Keratinocyte (primary cell): ENCODE measurements around the gene RALGPS1. TPM values are rescaled to one million over a fixed set of nuclear protein-coding genes. Genes with fewer than 3 reads are reported as not detected.

Experiments used
- DNase-seq: peaks from one replicate; pipeline ENCODE4 v3.0.0-alpha.2; 2011; ENCODE audit warnings: low read depth, missing footprints, low spot score
- FAIRE-seq: peaks from 2 replicates; lab custom pipeline; 2011; peaks lifted over from hg19 to GRCh38; lab: Jason Lieb, UNC
- H2AFZ ChIP-seq: 2 replicates; pipeline ENCODE4 v1.6.0; 2012; ENCODE audit warnings: low read length, control low read depth, inconsistent platforms; ENCODE audit not compliant: control insufficient read depth
- H3K27ac ChIP-seq: 2 replicates; pipeline ENCODE4 v1.5.1; 2011; ENCODE audit warnings: low read length; ENCODE audit not compliant: control insufficient read depth, insufficient read depth
- H3K27me3 ChIP-seq: 3 replicates; pipeline ENCODE4 v1.6.0; 2011; ENCODE audit warnings: low read length; ENCODE audit not compliant: control insufficient read depth, insufficient read depth; ENCODE audit errors: extremely low read depth
- H3K36me3 ChIP-seq, 2 experiments: 2 replicates in 1 of 2; 3 replicates in 1 of 2; pipeline ENCODE4 v1.5.1; 2011; ENCODE audit warnings: low read length in 2 of 2, mild to moderate bottlenecking in 1 of 2; ENCODE audit not compliant: control insufficient read depth in 2 of 2, insufficient read depth in 2 of 2; ENCODE audit errors: extremely low read depth in 1 of 2
- H3K4me1 ChIP-seq: 3 replicates; pipeline ENCODE4 v1.5.1; 2011; ENCODE audit warnings: low read length; ENCODE audit not compliant: control insufficient read depth, insufficient read depth; ENCODE audit errors: extremely low read depth
- H3K4me2 ChIP-seq: 3 replicates; pipeline ENCODE4 v1.6.0; 2011; ENCODE audit warnings: low read depth, low read length; ENCODE audit not compliant: control insufficient read depth, insufficient read depth; ENCODE audit errors: extremely low read depth
- H3K4me3 ChIP-seq, 3 experiments: fragments of 200-600 bp in 1 of 3; sonication (generic) in 1 of 3; 2 replicates in 2 of 3; 3 replicates in 1 of 3; pipeline ENCODE4 v1.5.1; 2011 to 2016; ENCODE audit warnings: low read length in 3 of 3, mild to moderate bottlenecking in 3 of 3, control low read depth in 2 of 3, inconsistent platforms in 1 of 3, low read depth in 1 of 3, mixed read lengths in 1 of 3, mixed run types in 1 of 3, moderate library complexity in 1 of 3; ENCODE audit not compliant: control insufficient read depth in 2 of 3, insufficient read depth in 2 of 3; ENCODE audit errors: extremely low read depth in 1 of 3
- H3K79me2 ChIP-seq: 2 replicates; pipeline ENCODE4 v1.6.0; 2012; ENCODE audit warnings: low read length; ENCODE audit not compliant: control insufficient read depth, insufficient read depth
- H3K9ac ChIP-seq: 3 replicates; pipeline ENCODE4 v1.6.0; 2011; ENCODE audit warnings: low read length; ENCODE audit not compliant: control insufficient read depth, insufficient read depth; ENCODE audit errors: extremely low read depth
- H3K9me1 ChIP-seq: 3 replicates; pipeline ENCODE4 v1.6.0; 2011; ENCODE audit warnings: low read length; ENCODE audit not compliant: control insufficient read depth, insufficient read depth; ENCODE audit errors: extremely low read depth
- H3K9me3 ChIP-seq: 2 replicates; pipeline ENCODE4 v1.5.1; 2012; ENCODE audit warnings: low read depth, low read length; ENCODE audit not compliant: control insufficient read depth
- H4K20me1 ChIP-seq: 3 replicates; pipeline ENCODE4 v1.6.0; 2011; ENCODE audit warnings: low read length; ENCODE audit not compliant: control insufficient read depth, insufficient read depth; ENCODE audit errors: extremely low read depth
- EZH2 ChIP-seq: IDR thresholded peaks from one replicate; pipeline ENCODE4 v1.6.1; 2012; ENCODE audit warnings: inconsistent platforms, mild to moderate bottlenecking, low read length, moderate library complexity
- dilution Hi-C: fragments of 300-500 bp; cut with MboI; formaldehyde crosslinking; loops from one replicate; pipeline ENCODE4 v1.7.0; 2020; ENCODE audit warnings: low sequenced_read_pairs; ENCODE audit not compliant: extremely low pct_ligation_motif_present
- polyA plus RNA-seq, 5 experiments: library from polyadenylated mRNA; depleted of rRNA in 3 of 5; stranded (reverse) in 3 of 5; stranded (forward) in 1 of 5; unstranded in 1 of 5; fragments of >200 nt; gene quantifications; 1 replicate in 1 of 5; 2 replicates in 3 of 5; 3 replicates in 1 of 5; pipeline versions ENCODE4 v1.2.1 to v1.2.3, GENCODE V29; 2011 to 2012; ENCODE audit warnings: missing spikeins in 2 of 5, low read depth in 1 of 5, low replicate concordance in 1 of 5
- TF ChIP-seq, protein P1 (sequence below), 3 experiments: IDR thresholded peaks in 1 of 3; conservative IDR thresholded peaks in 1 of 3; optimal IDR thresholded peaks in 1 of 3; 2 replicates in 2 of 3; 3 replicates in 1 of 3; pipeline versions ENCODE3 to v1.5.1; 2011; ENCODE audit warnings: low read length in 3 of 3, mild to moderate bottlenecking in 3 of 3, moderate library complexity in 2 of 3, control low read depth in 1 of 3, inconsistent platforms in 1 of 3; ENCODE audit not compliant: insufficient read depth in 2 of 3; ENCODE audit errors: extremely low read depth in 1 of 3

The RALGPS1 gene
- polyA plus RNA-seq, 1 donor (not counting 4 experiments of a cell fraction or from before 2014, with no cell fraction given) = 0.56 TPM

- Histone ChIP-seq H3K27ac (no peak overlapping the region), H3K79me2 (no peaks in the 10 kb centered on the region), H3K4me1 (no peaks in the 10 kb centered on the region), H3K9me3 (no peaks in the 10 kb centered on the region), H3K9ac (no peak overlapping the region), H2AFZ (no peak overlapping the region), H3K9me1 (no peaks in the 10 kb centered on the region), H3K27me3 (peaks cover 40% of the 10 kb centered on the region), H4K20me1 (no peaks in the 10 kb centered on the region), H3K4me3 (no peak overlapping the region), H3K4me2 (no peak overlapping the region), H3K36me3 (no peaks in the 10 kb centered on the region)
- DNase-seq (no peak), FAIRE-seq (no peak)
- dilution Hi-C loops = no loop called here
- TF ChIP-seq EZH2 = no peak
- TF ChIP-seq, protein P1, sequence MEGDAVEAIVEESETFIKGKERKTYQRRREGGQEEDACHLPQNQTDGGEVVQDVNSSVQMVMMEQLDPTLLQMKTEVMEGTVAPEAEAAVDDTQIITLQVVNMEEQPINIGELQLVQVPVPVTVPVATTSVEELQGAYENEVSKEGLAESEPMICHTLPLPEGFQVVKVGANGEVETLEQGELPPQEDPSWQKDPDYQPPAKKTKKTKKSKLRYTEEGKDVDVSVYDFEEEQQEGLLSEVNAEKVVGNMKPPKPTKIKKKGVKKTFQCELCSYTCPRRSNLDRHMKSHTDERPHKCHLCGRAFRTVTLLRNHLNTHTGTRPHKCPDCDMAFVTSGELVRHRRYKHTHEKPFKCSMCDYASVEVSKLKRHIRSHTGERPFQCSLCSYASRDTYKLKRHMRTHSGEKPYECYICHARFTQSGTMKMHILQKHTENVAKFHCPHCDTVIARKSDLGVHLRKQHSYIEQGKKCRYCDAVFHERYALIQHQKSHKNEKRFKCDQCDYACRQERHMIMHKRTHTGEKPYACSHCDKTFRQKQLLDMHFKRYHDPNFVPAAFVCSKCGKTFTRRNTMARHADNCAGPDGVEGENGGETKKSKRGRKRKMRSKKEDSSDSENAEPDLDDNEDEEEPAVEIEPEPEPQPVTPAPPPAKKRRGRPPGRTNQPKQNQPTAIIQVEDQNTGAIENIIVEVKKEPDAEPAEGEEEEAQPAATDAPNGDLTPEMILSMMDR (optimal IDR thresholded peaks at IDR 0.05 in 1 of 3, IDR thresholded peaks at IDR 0.05 in 1 of 3, conservative IDR thresholded peaks at IDR 0.05 in 1 of 3; ENCODE audit: extremely low read depth in 1 of 3, insufficient read depth in 2 of 3, low read length in 3 of 3) = no peak
These were observed 291.4 kb downstream of the RALGPS1 start for GRCh38 chr9:127205952-127206351.

DNA sequence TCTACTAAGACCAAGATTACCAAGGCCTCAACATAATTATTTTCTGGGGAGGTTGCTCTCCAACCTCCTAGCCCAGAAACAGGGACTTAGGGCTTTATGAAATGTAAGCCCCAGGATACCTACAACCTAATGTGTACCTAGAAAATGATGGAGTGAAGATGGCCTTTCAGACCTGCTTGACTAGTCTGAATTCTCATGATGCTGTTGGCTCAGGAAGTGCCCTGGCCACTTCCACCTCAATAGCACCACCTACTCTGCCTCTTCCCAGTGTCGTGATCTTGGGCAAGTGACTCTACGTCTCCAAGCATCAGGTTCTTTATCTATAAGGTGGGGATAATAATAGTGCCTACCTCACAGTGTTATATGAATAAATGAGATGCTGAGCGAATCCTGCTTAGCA lies 292.1 kb downstream of the RALGPS1 start:
- no peak overlapping the region for H3K27ac ChIP-seq
- no peaks in the 10 kb centered on the region for H3K4me1 ChIP-seq
- no peak overlapping the region for H3K9ac ChIP-seq
- dilution Hi-C loops = no loop called here
- DNase-seq = no peak
- H3K9me1 ChIP-seq = no peaks in the 10 kb centered on the region
- no peaks in the 10 kb centered on the region for H4K20me1 ChIP-seq
- no peak overlapping the region for H3K4me2 ChIP-seq
- no peak for TF ChIP-seq EZH2
- TF ChIP-seq, protein P1 (optimal IDR thresholded peaks at IDR 0.05 in 1 of 3, IDR thresholded peaks at IDR 0.05 in 1 of 3, conservative IDR thresholded peaks at IDR 0.05 in 1 of 3; ENCODE audit: extremely low read depth in 1 of 3, insufficient read depth in 2 of 3, low read length in 3 of 3) = no peak
- no peak overlapping the region for H2AFZ ChIP-seq
- no peaks in the 10 kb centered on the region for H3K9me3 ChIP-seq
- no peaks in the 10 kb centered on the region for H3K36me3 ChIP-seq
- no peak for FAIRE-seq
- H3K79me2 ChIP-seq = no peaks in the 10 kb centered on the region
- H3K4me3 ChIP-seq = no peak overlapping the region
- peaks cover 43% of the 10 kb centered on the region for H3K27me3 ChIP-seq
